ENCODE measurements around the gene PHTF1.
"Not testable (repeated sequence)": the region's sequence is repeated elsewhere in the genome, so short reads cannot be mapped to it uniquely, and the experiment has no call there.

PHTF1 gene

DNA sequence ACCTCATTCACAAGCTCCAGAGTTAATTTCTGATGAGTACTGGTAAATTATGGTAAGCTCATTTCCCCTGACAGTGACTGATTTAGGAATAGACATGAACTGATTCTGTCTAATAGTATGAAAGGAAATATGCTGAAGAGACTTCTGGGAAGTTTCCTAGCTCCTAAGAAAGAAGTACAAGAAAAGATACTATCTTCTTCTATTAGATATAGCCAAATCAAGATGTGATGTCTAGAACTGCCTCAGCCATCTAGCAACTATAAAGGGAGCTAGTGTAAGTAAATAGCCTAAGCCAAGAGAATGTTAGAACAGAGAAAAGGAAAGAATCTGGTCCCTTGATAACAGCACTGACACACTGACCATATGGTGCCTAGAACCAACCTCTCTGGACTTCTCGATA is 10.7 kb upstream of the PHTF1 start:
- no peak for FAIRE-seq

DNA sequence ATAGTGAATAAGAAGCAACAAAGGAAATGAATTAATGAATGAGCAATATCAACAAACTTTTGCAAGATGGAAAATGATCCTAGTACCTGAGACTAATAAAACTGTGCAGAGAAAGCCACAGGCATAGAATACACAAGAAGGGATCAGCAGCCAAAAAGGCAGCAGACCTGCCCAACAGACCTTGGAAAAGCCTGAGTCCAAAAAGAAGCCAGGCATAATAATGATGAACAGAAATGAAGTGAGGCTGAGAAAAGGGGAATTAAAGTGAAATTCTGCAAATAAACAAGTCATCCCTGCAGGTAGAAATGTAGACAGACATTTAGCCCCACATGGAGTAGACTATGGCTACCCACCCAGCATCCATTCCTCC is 10.3 kb upstream of the PHTF1 start:
- FAIRE-seq: no peak

DNA sequence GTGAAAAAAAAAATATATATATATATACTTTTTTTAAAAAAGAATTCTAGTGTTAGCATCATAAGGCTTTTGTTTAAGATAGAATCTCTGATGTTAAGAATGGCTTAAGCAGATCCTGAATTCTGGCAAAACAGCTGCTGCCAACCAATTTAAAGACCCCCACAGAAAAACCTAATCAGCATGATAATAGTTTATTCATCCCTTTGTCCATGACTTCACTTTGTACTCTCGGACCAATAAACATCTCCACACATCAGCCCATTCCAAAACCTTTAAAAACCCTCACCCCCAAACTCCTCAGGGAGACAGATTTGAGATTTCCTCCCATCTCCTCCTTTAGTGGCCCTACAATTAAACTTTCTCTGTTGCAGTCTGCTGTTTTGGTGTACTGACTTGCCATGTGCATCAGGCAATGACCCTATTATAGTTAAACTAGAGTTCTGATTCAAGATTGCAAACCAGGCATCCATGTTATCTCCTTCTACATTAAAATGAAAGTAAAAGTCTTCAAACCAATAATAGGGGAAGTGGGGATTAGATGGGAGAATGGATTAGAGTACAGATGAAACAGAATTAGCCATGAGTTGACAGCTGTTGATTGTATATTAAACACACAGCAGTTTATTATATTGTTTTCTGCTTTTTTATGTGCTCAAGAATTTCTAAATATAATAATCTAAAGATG is 9.8 kb upstream of the PHTF1 start:
- FAIRE-seq: no peak

DNA sequence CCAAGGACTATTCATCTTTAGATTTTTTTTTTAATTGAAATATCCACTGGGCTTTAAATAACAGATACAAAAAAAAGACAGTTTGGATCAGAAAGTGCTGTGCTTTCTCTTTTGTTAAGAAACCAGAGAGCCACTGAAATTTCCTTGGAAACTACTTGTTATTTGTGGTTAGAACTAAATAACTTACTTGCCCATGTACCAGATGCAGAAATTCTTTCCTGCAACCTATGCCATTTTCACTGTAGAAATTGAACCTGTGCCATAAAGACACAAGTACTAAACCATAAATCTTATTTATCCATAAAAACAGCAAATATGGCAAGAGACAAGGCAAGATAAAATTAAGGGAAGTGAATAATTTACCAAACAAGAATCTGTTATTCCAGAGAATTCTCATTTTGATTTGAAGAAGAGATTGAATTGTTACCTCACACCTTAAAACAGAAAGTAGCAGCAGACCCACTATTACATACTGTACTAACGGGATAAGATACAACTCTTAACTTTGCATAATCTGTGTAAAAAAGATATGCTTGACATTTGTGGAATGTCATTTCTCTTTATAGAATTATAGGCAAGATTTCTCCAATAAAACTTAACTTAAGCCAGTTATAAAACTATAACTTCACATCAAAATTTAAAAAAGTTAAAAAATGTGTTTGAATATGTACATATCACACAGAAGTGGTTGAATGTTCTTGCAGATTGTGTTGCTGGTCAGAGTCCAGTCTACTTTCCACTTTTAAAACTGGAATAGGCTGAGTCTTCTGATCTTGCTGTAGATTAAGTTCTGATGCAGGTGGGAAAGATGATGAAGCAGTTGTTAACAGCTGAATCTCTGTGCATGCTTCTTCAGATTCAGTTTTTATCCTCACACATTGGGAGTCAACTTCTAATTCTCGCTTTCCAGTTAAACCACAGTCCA is 6.3 kb upstream of the PHTF1 start:
- FAIRE-seq: no peak

DNA sequence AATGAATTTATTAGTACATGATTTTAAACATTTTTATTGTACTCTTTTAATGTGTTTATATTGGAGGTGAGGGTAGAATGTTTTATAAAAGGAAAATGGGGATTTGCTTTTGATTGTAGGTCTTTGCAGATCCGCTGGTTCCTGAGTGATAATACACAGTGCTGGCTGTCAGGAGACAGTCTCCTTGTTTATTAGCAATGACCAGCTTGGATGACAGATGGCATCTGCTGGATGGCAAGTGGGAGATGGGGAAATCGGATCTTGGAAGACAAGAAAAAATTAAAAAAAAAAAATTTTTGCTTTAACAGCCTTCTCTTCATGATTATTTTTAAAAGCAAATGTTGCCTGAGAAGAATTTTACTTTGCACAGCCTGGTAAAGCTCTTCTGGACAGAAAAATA is 4.4 kb upstream of the PHTF1 start:
- FAIRE-seq: no peak

DNA sequence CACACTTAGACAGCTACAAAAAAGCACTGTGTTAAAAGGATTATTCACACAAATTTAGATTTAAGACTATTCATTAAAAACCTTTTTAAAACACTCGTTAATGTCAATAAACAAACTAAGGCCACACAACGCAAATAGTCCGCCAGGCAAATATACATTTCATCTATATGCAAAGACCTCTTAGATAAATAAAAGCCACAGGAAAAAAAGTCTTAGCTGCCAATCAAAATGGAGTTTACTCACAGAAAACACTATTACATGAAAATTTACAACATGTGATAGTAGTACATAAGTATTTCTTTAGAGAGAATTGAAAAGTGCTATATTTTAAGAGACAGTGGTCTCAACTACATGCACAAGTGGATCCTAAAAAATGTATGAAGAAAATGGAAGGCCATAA is 2.7 kb upstream of the PHTF1 start:
- no peak for FAIRE-seq

DNA sequence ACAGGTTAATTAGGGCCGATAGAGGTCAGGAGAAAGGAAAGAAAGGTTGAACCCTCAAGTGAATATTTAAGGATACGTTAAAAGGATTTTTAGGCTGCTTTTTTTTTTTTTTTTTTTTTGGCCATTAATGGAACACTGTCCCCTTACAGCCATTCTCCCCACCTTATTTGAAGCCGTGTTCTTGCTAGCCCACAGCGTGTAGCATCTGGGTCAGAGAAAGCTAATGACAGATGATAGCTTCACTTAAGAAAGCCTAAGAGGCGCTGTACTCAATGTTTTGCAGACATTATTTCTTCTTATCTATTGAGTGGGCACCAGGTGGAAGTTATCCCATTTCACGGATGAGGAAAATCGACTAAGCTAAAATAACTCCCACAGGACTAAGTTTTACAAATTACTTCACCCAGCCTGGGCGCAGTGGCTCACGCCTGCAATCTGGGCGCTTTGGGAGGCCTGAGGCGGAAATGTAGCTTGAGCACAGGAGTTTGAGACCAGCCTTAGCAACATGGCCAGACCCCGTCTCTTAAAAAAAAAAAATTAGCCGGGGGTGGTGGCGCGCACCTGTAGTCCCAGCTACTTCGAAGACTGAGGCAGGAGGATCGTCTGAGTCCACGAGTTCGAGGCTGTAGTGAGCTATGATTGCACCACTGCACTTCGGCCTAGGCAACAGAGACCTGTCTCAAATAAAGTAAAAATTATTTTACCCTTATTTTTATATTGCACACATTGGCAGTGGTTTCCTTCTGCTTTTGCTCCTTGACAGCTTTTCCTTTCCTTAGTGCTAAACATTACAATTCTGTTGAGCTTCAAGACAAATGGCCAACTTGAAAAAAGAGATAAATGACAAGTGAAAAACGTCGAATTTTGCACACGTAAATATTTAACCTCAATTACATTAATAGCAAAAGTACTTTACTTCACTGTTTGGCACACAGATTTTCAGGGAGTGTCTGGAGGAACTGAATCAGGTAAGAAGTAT is 1.1 kb upstream of the PHTF1 start:
- no peak for FAIRE-seq

DNA sequence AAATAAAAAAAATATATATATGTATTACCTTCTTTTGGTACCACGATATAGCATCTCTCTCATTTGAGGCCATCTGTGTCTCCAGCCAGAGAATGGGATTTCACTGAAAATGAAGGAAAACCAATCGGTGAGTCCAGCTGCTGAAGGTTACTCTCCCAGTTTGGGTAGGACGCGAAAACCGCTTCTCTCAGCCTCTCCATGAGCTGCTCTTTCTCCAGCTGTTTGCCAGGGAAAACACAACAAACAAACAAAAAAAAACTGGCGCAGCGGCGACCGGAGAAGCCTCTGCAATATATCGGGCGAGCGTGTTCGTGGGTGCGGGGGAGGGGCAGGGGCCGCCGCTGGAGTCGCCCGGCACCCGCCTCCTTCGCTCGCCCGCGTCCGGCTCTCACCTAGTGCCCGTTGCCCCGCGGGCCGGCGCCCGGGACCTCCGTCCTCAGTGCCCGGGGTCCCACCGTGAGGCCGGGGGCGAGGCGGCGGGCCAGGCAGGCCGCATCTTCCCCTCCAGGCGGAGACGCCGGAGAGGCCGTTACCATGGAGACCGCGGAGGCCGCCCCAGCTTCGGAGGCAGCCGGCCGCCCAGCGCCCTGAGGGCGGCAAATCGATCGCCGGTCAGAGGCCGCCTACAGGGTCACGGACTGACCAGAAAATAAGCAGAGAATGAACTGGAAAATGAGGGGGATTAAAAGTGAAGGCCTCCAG is 504 bp downstream of the PHTF1 start:
- FAIRE-seq: no peak

DNA sequence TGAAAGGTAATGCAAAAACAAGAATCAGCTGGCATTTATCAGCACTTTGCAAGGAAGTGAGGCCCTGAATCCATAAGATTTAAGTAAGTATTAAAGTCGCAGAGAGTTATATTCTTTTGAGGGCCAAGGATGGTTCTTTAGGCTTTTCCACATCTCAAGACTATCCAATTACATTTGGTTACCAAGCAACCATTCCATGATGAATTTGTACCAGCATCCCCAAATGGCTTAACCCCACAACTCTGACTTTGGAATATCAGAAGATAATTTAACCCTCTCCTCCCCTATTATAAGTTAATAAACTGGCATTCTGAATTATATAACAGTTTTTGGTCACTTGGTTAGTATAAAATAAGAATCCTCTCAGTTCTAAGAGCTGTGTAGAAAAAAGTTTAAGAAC is 2.8 kb downstream of the PHTF1 start:
- FAIRE-seq: no peak

DNA sequence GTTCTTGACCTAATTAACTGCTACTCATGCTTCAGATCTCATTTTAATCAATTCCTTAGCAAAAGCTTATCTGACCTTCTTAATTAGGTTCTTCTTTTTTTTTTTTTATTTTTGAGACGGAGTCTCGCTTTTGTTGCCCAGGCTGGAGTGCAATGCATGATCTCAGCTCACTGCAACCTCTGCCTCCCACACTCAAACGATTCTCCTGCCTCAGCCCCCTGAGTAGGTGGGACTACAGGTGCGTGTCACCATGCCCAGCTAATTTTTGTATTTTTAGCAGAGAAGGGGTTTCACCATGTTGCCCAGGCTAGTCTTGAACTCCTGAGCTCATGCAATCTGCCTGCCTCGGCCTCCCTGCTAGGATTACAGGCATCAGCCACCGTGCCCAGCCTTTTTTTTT is 6.0 kb downstream of the PHTF1 start:
- not testable (repeated sequence) for FAIRE-seq

DNA sequence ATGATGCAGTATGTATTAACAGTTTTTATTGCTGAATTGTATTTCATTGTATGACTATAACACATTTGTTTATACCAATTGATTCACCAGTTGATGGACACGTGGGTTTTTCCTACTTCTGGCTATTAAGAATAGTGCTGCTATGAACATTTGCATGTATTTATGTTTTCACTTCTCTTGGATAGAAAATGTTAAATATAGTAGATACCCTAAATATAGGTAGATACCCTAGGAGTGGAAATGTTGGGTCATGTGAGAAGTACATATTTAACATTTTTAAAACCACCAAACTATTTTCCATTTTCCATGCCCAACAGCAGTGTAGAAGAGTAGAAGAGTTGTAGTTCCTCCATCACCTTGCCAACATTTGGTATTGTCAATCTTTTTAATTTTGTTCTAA is 7.8 kb downstream of the PHTF1 start:
- no peak for FAIRE-seq

DNA sequence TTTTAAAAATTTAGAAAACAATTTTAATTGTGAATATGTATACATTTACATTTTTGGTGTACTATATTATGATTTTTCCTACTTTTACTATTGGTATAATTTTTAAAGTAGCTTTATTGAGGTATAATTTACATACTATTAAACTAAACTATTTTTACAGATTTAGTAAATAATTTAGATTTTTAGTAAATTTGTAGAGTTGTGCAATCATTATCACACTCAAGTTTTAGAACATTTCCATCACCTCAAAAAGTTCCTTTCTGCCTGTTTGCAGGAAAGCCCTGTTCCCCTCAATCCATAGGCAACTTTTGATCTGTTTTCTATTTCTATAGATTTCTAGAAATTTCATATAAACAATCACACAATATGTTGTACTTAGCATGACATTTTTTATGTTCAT is 8.2 kb downstream of the PHTF1 start:
- no peak for FAIRE-seq

DNA sequence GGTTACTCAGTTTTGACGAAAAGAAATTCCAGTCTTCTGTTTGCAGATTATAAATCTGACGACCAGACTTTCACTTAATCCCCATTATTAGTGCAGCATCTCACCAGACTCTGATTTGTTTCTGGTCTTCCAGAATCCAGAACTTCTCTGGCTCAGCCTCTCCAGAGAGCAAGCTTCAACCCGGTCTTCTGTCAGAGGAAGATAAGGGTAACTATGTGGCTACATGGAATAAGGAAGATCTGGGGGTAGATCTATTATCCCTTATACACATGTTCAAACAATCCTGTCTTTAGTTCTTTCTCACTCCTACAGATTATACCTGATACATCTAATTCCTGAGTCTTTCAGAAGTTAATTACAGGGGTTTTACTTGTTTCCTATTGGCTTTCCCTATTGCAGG is 9.9 kb downstream of the PHTF1 start:
- FAIRE-seq: no peak

DNA sequence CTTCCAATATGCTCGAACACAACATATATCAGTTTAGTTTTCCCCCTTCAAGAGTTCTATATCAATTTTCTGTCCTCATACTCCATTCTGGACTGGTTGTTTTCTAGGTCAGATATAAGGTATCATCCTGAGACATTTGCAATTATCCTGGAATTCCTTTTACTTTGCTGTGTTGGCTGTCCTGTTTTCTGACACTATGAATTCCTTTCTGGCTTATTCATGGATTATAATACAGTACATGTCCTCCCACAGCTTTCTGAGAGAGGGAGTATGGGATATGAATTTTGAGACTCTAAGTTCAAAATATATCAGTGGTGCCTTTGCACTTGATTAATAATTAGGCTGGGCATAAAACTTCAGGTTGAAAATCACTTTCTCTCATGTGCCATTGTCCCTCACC is 11.9 kb downstream of the PHTF1 start:
- no peak for FAIRE-seq

DNA sequence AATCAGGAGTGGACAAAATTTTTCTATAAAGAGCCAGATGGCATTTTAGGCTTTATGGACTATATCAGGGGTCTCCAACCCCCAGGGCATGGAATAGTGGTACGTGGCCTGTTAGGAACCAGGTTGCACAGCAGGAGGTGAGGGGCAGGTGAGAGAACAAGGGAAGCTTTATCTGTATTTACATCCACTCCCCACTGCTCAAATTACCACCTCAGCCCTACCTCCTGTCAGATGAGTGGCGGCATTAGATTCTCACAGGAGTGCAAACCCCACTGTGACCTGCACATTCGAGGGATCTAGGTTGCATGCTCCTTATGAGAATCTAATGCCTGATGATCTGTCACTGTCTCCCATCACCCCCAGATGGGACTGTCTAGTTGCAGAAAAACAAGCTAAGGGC is 13.9 kb downstream of the PHTF1 start:
- FAIRE-seq: no peak

DNA sequence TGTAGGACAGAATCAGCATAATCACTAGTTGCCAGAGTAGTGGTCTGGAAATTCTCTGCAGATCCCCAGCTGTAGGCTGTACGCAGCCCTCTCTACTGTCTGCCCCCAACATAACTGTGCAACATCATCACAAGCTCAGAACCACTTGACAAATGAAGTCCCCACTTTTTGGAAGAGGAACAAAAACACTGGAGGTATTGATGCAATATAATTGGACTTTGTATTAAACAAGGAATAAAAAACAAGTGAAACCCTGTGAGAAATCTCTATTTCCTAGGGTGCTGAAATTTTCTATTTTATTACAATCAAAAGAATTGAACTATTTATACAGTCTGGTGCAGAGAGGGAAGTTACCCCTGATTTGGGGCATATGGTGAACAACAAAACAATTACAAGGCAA is 15.2 kb downstream of the PHTF1 start:
- no peak for FAIRE-seq

DNA sequence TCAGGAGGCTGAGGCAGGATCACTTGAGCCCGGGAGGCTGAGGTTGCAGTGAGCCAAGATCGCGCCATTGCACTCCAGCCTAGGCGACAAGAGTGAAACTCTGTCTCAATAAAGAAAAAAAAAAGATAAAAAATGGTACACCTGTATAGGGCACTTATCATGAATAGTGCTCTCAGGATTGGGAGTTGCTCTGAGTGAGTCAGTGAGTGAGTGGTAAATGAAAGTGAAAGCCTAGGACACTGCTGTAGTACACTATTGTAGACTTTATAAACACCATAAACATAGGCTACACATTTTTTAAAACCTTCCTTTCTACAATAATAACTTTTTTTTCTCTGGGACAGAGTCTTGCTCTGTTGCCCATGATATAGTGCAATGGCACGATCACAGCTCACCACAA is 16.8 kb downstream of the PHTF1 start:
- FAIRE-seq: no peak

DNA sequence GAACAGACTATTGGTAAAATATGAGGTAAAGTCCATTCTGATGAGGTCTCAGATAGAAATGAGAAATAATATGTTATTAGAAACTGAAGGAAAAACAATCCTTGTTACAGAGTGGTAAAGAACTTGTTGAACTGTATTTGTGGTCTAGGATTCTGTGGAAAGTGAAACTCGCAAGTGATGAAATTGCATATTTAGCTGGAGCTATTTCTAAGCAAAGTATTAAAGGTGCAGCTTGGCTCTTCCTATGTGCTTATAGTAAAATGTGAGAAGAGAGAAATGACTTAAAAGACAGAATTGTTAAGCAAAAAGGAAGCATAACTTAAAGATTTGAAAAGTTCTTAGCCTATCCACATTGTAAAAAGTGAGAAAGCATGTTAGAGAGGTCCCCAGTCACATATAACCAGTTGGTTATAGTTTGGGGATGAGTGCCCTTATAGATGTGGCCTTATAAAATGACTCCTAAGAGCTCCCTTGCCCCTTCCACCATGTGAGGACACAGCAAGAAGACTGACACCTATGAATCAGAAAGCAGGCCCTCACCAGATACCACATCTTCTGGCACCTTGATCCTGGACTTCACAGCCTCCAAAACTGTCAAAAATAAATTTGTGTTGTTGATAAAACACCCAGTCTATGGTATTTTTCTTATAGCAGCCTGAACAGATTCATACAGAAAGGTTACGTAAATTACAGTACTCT is 24.8 kb downstream of the PHTF1 start:
- no peak for FAIRE-seq

DNA sequence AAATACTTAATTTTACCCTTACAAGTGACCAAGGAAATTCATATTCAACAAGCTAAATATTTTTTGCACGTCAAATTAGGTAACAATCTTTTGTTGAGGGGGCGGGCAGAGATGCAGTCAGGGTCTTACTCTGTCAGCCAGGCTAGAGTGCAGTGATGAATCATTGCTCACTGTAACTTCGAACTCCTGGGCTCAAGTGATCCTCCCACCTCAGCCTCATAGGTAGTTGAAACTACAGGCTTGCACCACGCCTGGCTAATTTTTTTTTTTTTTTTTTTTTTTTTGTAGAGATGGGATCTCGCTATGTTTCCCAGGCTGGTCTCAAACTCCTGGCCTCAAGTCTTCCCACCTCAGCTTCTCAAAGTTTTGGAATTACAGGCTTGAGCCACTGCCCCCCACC is 26.5 kb downstream of the PHTF1 start:
- FAIRE-seq: no peak

DNA sequence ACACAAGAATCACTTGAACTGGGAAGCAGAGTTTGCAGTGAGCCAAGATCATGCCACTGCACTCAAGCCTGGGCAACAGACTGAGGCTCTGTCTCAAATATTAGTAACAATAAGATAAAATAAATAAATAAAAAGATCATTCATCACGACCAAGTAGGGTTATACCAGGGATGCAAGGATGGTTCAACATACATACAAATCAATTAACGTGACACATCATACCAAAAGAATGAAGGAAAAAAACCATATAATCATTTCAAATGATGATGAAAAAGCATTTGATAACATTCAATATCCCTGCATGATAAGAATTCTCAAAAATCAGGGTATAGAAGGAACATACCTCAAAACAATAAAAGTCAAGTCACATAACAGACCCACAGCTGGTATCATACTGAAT is 38.3 kb downstream of the PHTF1 start:
- no peak for FAIRE-seq

DNA sequence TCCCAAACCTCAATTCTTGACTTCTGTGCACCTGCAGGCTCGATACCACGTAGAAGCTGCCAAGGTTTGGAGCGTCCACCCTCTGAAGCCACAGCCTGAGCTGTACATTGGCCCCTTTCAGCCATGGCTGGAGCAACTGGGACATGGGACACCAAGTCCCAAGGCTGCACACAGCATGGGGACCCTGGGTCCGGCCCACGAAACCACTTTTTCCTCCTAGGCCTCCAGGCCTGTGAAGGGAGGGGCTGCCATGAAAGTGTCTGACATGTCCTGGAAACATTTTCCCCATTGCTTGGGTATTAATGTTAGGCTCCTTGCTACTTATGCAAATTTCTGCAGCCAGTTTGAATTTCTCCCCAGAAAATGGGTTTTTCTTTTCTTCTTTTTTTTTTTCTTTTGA is 40.7 kb downstream of the PHTF1 start:
- not testable (repeated sequence) for FAIRE-seq

DNA sequence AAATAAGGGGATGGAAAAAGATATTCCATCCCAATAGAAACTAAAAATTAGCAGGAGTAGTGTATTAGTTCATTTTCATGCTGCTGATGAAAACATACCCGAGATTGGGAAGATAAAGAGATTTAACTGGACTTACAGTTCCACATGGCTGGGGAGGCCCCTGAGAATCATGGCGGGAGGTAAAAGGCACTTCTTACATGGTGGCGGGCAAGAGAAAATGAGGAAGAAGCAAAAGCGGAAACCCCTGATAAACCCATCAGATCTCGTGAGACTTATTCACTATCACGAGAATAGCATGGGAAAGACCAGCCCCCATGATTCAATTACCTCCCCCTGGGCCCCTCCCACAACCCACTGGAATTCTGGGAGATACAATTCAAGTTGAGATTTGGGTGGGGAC is 41.8 kb downstream of the PHTF1 start:
- FAIRE-seq: not testable (repeated sequence)

All from TTC549 (cell line).